H1 (cell line): Measurements from ENCODE around the gene NUMB.

Experiments
- ASH2L ChIP-seq: fragments of 200-600, 300-600 bp; sonication (generic); IDR thresholded peaks from one replicate; pipeline ENCODE4 v1.7.1; 2017; ENCODE audit warnings: low read length
- CBX5 ChIP-seq: fragments of 300-800, 300-1000 bp; sonication (generic); IDR thresholded peaks from 2 replicates; pipeline ENCODE4 v1.7.1; 2016; ENCODE audit warnings: antibody characterized with exemption, low read length, low read depth
- CHD2 ChIP-seq: IDR thresholded peaks from 2 replicates; pipeline ENCODE4 v1.6.1; 2012; ENCODE audit warnings: low read length, improper control_type of control experiment
- GTF2F1 ChIP-seq: IDR thresholded peaks from 2 replicates; pipeline ENCODE4 v1.6.1; 2012; ENCODE audit warnings: low read depth, low read length, improper control_type of control experiment, borderline replicate concordance
- MAFK ChIP-seq: IDR thresholded peaks from 2 replicates; pipeline ENCODE4 v1.6.1; 2012; ENCODE audit warnings: low read depth, mild to moderate bottlenecking, improper control_type of control experiment, low read length
- POLR2A ChIP-seq, 2 experiments: IDR thresholded peaks; 1 replicate in 1 of 2; 2 replicates in 1 of 2; pipeline ENCODE4 v1.6.1; 2011; ENCODE audit warnings: low read depth in 2 of 2, low read length in 2 of 2, mild to moderate bottlenecking in 2 of 2; ENCODE audit errors: control extremely low read depth in 1 of 2
- POLR2AphosphoS5 ChIP-seq: IDR thresholded peaks from 2 replicates; pipeline ENCODE4 v1.6.1; 2011; ENCODE audit warnings: low read depth, low read length
- RNF2 ChIP-seq: fragments of 200-900, 300-1000 bp; sonication (generic); IDR thresholded peaks from 2 replicates; pipeline ENCODE4 v1.7.1; 2016; ENCODE audit warnings: borderline replicate concordance, low read depth, mild to moderate bottlenecking, antibody characterized with exemption, low read length; ENCODE audit not compliant: poor library complexity, severe bottlenecking; ENCODE audit errors: missing control alignments
- RXRA ChIP-seq: IDR thresholded peaks from 2 replicates; pipeline ENCODE4 v1.6.1; 2011; ENCODE audit warnings: low read depth, mild to moderate bottlenecking, low read length, moderate library complexity; ENCODE audit not compliant: insufficient read depth
- TF ChIP-seq, protein P1 (sequence below), 3 experiments: IDR thresholded peaks; 1 replicate in 2 of 3; 2 replicates in 1 of 3; pipeline versions ENCODE4 v1.5.1 to v1.6.1; 2011; ENCODE audit warnings: low read length in 3 of 3, mild to moderate bottlenecking in 3 of 3, inconsistent platforms in 2 of 3, low read depth in 1 of 3, moderate library complexity in 1 of 3; ENCODE audit not compliant: insufficient read depth in 1 of 3; ENCODE audit errors: control extremely low read depth in 1 of 3

DNA sequence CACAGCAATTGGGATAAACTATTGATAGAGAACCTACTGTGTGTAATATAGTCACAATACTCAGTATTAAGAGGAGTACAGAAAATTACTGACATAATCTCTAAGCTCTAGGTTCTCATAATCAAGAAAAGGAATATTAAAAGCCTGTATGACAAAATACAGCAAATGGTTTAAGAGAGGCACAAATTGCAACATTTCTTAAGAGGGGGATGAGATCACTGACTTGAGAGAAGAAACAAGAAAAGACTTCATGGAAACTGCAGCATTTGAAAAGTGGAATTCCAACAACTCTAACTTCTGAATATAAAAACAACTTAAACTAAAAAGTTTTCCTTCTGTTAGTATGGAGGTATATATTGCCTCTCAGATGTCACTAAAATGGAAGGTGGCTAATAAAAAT is 89.7 kb downstream of the NUMB start:
- TF ChIP-seq, protein P1, sequence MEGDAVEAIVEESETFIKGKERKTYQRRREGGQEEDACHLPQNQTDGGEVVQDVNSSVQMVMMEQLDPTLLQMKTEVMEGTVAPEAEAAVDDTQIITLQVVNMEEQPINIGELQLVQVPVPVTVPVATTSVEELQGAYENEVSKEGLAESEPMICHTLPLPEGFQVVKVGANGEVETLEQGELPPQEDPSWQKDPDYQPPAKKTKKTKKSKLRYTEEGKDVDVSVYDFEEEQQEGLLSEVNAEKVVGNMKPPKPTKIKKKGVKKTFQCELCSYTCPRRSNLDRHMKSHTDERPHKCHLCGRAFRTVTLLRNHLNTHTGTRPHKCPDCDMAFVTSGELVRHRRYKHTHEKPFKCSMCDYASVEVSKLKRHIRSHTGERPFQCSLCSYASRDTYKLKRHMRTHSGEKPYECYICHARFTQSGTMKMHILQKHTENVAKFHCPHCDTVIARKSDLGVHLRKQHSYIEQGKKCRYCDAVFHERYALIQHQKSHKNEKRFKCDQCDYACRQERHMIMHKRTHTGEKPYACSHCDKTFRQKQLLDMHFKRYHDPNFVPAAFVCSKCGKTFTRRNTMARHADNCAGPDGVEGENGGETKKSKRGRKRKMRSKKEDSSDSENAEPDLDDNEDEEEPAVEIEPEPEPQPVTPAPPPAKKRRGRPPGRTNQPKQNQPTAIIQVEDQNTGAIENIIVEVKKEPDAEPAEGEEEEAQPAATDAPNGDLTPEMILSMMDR (IDR thresholded peaks at IDR 0.05; ENCODE audit: control extremely low read depth in 1 of 3, insufficient read depth in 1 of 3, low read depth in 1 of 3, low read length in 3 of 3), result no peak
- no peak for TF ChIP-seq POLR2AphosphoS5
- TF ChIP-seq MAFK, result no peak
- TF ChIP-seq GTF2F1, result no peak
- TF ChIP-seq RXRA, result no peak
- no peak for TF ChIP-seq ASH2L
- no peak for TF ChIP-seq CBX5
- TF ChIP-seq RNF2, result no peak
- TF ChIP-seq CHD2, result no peak
- TF ChIP-seq POLR2A (IDR thresholded peaks at IDR 0.05; ENCODE audit: control extremely low read depth in 1 of 2, low read depth in 2 of 2, low read length in 2 of 2), result no peak
